Panc1 (cell line): ENCODE results near the gene HSPA12A. TPM values are rescaled to one million over a fixed set of nuclear protein-coding genes. Genes with fewer than 3 reads are reported as not detected.

Experiments used
- ATAC-seq: fragments of 200-7000 bp; cut with Tn5 transposase; 2 replicates; pipeline ENCODE4 v1.9.1; 2020; ENCODE audit warnings: mild to moderate bottlenecking, moderate library complexity
- BruUV-seq: library from RNA; stranded (reverse); fragments of 400-500 nt; replicated peaks from 2 replicates; lab custom pipeline; 2021; lab: Mats Ljungman, UMichigan
- CTCF ChIA-PET: fragments of 300-600 bp; sonication (Branson Sonifier 250); formaldehyde crosslinking; loops from one replicate; lab custom pipeline; 2022; ENCODE audit warnings: antibody characterized with exemption; lab: Charles Lee
- POLR2A ChIA-PET: fragments of 300-600 bp; sonication (Branson Sonifier 250); formaldehyde crosslinking; loops from one replicate; lab custom pipeline; 2022; ENCODE audit warnings: antibody characterized with exemption; lab: Charles Lee
- DNase-seq: peaks from one replicate; pipeline ENCODE4 v3.0.0-alpha.2; 2010; ENCODE audit warnings: low read depth, low spot score
- H3K27ac ChIP-seq: 2 replicates; pipeline ENCODE4 v1.5.1; 2011; ENCODE audit warnings: mild to moderate bottlenecking, low read length, inconsistent platforms
- H3K27me3 ChIP-seq: fragments of 200-500 bp; sonication (Bioruptor generic); 2 replicates; pipeline ENCODE4 v1.6.0; 2014; ENCODE audit warnings: low read length, inconsistent platforms; ENCODE audit not compliant: control insufficient read depth, insufficient read depth
- H3K36me3 ChIP-seq: fragments of 200-500 bp; sonication (Bioruptor generic); 2 replicates; pipeline ENCODE4 v1.5.1; 2014; ENCODE audit warnings: inconsistent platforms, mild to moderate bottlenecking, low read length, moderate library complexity; ENCODE audit not compliant: control insufficient read depth, insufficient read depth
- H3K4me1 ChIP-seq: 2 replicates; pipeline ENCODE4 v1.5.1; 2011; ENCODE audit warnings: inconsistent platforms, mild to moderate bottlenecking, low read length, moderate library complexity; ENCODE audit not compliant: control insufficient read depth, insufficient read depth
- H3K4me3 ChIP-seq, 2 experiments: 2 replicates each; pipeline ENCODE4 v1.5.1; 2011 to 2012; ENCODE audit warnings: low read depth in 2 of 2, low read length in 2 of 2, mild to moderate bottlenecking in 2 of 2, inconsistent platforms in 1 of 2, moderate library complexity in 1 of 2
- H3K9me3 ChIP-seq: fragments of 200-500 bp; sonication (Bioruptor generic); 2 replicates; pipeline ENCODE4 v1.5.1; 2014; ENCODE audit warnings: low read depth, mild to moderate bottlenecking, inconsistent platforms, low read length, moderate library complexity; ENCODE audit not compliant: control insufficient read depth, insufficient read depth
- POLR2AphosphoS5 ChIP-seq: IDR thresholded peaks from 2 replicates; pipeline ENCODE4 v1.6.1; 2012; ENCODE audit warnings: mild to moderate bottlenecking, low read depth, low read length, moderate library complexity
- REST ChIP-seq, 2 experiments: IDR thresholded peaks; 2 replicates each; pipeline ENCODE4 v1.6.1; 2011 to 2012; ENCODE audit warnings: low read depth in 2 of 2, control low read depth in 1 of 2, low read length in 1 of 2, mild to moderate bottlenecking in 1 of 2, moderate library complexity in 1 of 2; ENCODE audit not compliant: insufficient read depth in 1 of 2
- SIN3A ChIP-seq: IDR thresholded peaks from 2 replicates; pipeline ENCODE4 v1.6.1; 2012; ENCODE audit warnings: low read depth, mild to moderate bottlenecking, low read length, moderate library complexity, borderline replicate concordance; ENCODE audit not compliant: insufficient read depth
- TCF7L2 ChIP-seq: IDR thresholded peaks from 2 replicates; pipeline ENCODE4 v1.6.1; 2011; ENCODE audit warnings: mild to moderate bottlenecking, low read depth, low read length, inconsistent platforms
- in situ Hi-C: cut with HindIII; loops from 2 replicates; pipeline ENCODE4 v1.10.0; 2016; ENCODE audit warnings: low sequenced_read_pairs, low pct_unique_long_range_greater_than_20kb
- intact Hi-C: fragments of 100-400 bp; cut with micrococcal nuclease; formaldehyde crosslinking; loops from one replicate; pipeline ENCODE4 v1.10.0; 2022; ENCODE audit not compliant: unreplicated experiment
- total RNA-seq: library from RNA; stranded (reverse); gene quantifications from one replicate; pipeline ENCODE4 v1.2.1, GENCODE V29; 2021; ENCODE audit not compliant: unreplicated experiment
- TF ChIP-seq, protein P1 (sequence below): fragments of 450-650 bp; IDR thresholded peaks from 2 replicates; pipeline ENCODE4 v1.5.1; 2017; ENCODE audit warnings: mild to moderate bottlenecking

Gene HSPA12A
- total RNA-seq, 1 experiment from 2014 or later, result 7.7 TPM

GRCh38 chr10:116777006-116777405 lies 34.6 kb upstream of the HSPA12A start:
- CTCF ChIA-PET, result no interaction called here
- no peaks in the 10 kb centered on the region for H3K4me1 ChIP-seq
- TF ChIP-seq, protein P1, sequence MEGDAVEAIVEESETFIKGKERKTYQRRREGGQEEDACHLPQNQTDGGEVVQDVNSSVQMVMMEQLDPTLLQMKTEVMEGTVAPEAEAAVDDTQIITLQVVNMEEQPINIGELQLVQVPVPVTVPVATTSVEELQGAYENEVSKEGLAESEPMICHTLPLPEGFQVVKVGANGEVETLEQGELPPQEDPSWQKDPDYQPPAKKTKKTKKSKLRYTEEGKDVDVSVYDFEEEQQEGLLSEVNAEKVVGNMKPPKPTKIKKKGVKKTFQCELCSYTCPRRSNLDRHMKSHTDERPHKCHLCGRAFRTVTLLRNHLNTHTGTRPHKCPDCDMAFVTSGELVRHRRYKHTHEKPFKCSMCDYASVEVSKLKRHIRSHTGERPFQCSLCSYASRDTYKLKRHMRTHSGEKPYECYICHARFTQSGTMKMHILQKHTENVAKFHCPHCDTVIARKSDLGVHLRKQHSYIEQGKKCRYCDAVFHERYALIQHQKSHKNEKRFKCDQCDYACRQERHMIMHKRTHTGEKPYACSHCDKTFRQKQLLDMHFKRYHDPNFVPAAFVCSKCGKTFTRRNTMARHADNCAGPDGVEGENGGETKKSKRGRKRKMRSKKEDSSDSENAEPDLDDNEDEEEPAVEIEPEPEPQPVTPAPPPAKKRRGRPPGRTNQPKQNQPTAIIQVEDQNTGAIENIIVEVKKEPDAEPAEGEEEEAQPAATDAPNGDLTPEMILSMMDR, result no peak
- TF ChIP-seq SIN3A (no peak), POLR2AphosphoS5 (no peak), REST (IDR thresholded peaks at IDR 0.05; ENCODE audit: insufficient read depth in 1 of 2, low read depth in 2 of 2, low read length in 1 of 2) (no peak), TCF7L2 (no peak)
- in situ Hi-C loops (loop anchor here (10.0 kb wide), 1 partner anchor 92 kb away; no protein-coding TSS in a partner anchor), intact Hi-C loops (no loop called here)
- H3K4me3 ChIP-seq, result no peak overlapping the region
- BruUV-seq, result no TSS peak
- H3K36me3 ChIP-seq, result no peaks in the 10 kb centered on the region
- POLR2A ChIA-PET, result no interaction called here
- DNase-seq, result no peak
- H3K27ac ChIP-seq, result no peak overlapping the region
- H3K9me3 ChIP-seq, result no peaks in the 10 kb centered on the region
- ATAC-seq, result no peak
- H3K27me3 ChIP-seq, result no peaks in the 10 kb centered on the region

DNA sequence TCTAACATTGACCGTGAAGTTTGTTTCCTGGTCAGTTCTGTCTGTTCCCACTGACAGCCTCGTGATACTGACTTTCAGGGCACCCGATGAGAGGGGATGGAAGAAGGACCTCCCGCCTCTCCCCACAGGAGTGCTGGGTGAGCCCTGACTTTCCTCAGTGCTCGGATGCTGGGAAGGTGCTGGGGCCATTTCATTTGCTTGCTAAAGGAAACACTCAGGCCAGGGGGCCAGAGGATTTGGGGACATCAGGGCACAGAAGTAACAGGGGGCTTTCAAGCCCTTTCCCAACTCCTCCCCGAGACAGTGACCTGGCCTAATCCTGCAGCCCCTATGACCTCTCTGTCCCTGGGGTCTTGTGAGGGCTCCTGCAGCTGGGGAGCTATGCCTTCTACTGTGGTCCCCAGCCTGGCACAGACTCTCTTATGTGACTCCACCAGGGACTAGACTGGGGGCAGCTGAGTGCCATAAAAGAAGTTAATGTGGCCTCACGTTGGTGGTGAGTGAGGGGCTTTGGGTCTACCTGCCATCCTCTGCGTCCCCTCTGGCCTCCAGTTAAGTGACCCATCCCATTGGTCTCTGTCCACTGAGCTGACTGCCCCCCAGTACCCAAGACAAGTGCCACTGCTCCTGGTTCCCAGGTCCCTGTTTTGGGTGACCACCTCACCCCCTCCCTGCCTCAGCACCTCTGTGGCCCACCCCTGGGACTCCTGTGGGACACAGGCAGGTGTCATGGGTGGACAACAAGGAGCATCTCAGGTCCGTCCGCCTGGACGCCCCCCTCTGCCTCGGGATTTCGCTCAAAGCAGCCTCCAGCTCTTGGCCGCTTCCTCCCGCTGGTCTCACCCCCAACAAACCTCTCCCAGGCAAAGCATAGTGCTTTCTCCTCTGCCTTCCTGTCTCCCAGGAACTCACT lies 33.4 kb upstream of the HSPA12A start:
- intact Hi-C loops (no loop called here), in situ Hi-C loops (loop anchor here (10.0 kb wide), 1 partner anchor 91 kb away; no protein-coding TSS in a partner anchor)
- H3K27me3 ChIP-seq, result no peaks in the 10 kb centered on the region
- ChIA-PET POLR2A (no interaction called here), CTCF (no interaction called here)
- H3K27ac ChIP-seq, result no peak overlapping the region
- no peaks in the 10 kb centered on the region for H3K36me3 ChIP-seq
- H3K9me3 ChIP-seq, result no peaks in the 10 kb centered on the region
- H3K4me1 ChIP-seq, result no peaks in the 10 kb centered on the region
- no TSS peak for BruUV-seq
- TF ChIP-seq, protein P1, result no peak
- TF ChIP-seq REST (IDR thresholded peaks at IDR 0.05; ENCODE audit: insufficient read depth in 1 of 2, low read depth in 2 of 2, low read length in 1 of 2) (no peak), SIN3A (no peak), TCF7L2 (no peak), POLR2AphosphoS5 (no peak)
- H3K4me3 ChIP-seq, result no peak overlapping the region
- ATAC-seq, result no peak
- DNase-seq, result no peak
